SK-N-SH (cell line): ENCODE measurements around the gene KCNJ16. TPM values are rescaled to one million over a fixed set of nuclear protein-coding genes. Genes with fewer than 3 reads are reported as not detected.

Experiments used
- CTCF ChIA-PET: fragments of 300-600, 350-600 bp; formaldehyde crosslinking; extraction: SDS; loops from one replicate; lab custom pipeline; 2021; lab: Yijun Ruan, JAX
- POLR2A ChIA-PET: fragments of 350-600 bp; sonication (Branson Sonifier 250); formaldehyde crosslinking; extraction: SDS; loops from one replicate; lab custom pipeline; 2020; ENCODE audit warnings: antibody characterized with exemption, inconsistent platforms; lab: Yijun Ruan, JAX
- DNase-seq: peaks from one replicate; pipeline ENCODE4 v3.0.0; 2012
- H2AFZ ChIP-seq: fragments of 200-600 bp; sonication (generic); 2 replicates; pipeline ENCODE4 v1.8.1; 2016; ENCODE audit warnings: antibody characterized with exemption, mild to moderate bottlenecking, low read depth
- H3F3A ChIP-seq: fragments of 200-600 bp; sonication (generic); replicated peaks from 2 replicates; pipeline ENCODE3; 2016; ENCODE audit warnings: antibody characterized with exemption, mild to moderate bottlenecking; ENCODE audit not compliant: insufficient read depth
- H3K27ac ChIP-seq, 2 experiments: fragments of 200-500 bp in 1 of 2; fragments of 200-600 bp in 1 of 2; sonication (Bioruptor generic) in 1 of 2; sonication (generic), shearing (Covaris generic) in 1 of 2; 2 replicates each; pipeline versions ENCODE4 v1.5.1 to v1.6.1; 2014 to 2016; ENCODE audit warnings: low read depth in 2 of 2, inconsistent platforms in 1 of 2, low read length in 1 of 2, mild to moderate bottlenecking in 1 of 2, mixed read lengths in 1 of 2
- H3K27me3 ChIP-seq: fragments of 200-600 bp; sonication (generic), shearing (Covaris generic); 2 replicates; pipeline ENCODE4 v1.6.1; 2016; ENCODE audit warnings: mixed run types; ENCODE audit not compliant: insufficient read depth
- H3K36me3 ChIP-seq, 2 experiments: fragments of 200-500 bp in 1 of 2; fragments of 200-600 bp in 1 of 2; sonication (Bioruptor generic) in 1 of 2; sonication (generic) in 1 of 2; replicated peaks in 1 of 2; 2 replicates each; pipeline versions ENCODE3 to v1.5.1; 2014 to 2016; ENCODE audit warnings: low read length in 1 of 2, mild to moderate bottlenecking in 1 of 2; ENCODE audit not compliant: insufficient read depth in 2 of 2, control insufficient read depth in 1 of 2
- H3K4me1 ChIP-seq, 2 experiments: fragments of 200-500 bp in 1 of 2; fragments of 200-600 bp in 1 of 2; sonication (Bioruptor generic) in 1 of 2; sonication (generic), shearing (Covaris generic) in 1 of 2; 2 replicates each; pipeline versions ENCODE4 v1.5.1 to v1.6.1; 2014 to 2016; ENCODE audit warnings: low read depth in 1 of 2, low read length in 1 of 2, mixed run types in 1 of 2; ENCODE audit not compliant: insufficient read depth in 2 of 2, control insufficient read depth in 1 of 2
- H3K4me2 ChIP-seq: fragments of 200-600 bp; sonication (generic), shearing (Covaris generic); 2 replicates; pipeline ENCODE4 v1.6.1; 2017; ENCODE audit warnings: mixed run types
- H3K4me3 ChIP-seq, 2 experiments: fragments of 200-500 bp in 1 of 2; fragments of 200-600 bp in 1 of 2; sonication (Bioruptor generic) in 1 of 2; sonication (generic), shearing (Covaris generic) in 1 of 2; 2 replicates each; pipeline versions ENCODE4 v1.5.1 to v1.8.1; 2014 to 2016; ENCODE audit warnings: low read depth in 2 of 2, inconsistent platforms in 1 of 2, low read length in 1 of 2, mild to moderate bottlenecking in 1 of 2, mixed read lengths in 1 of 2, moderate library complexity in 1 of 2
- H3K79me2 ChIP-seq: fragments of 200-600 bp; sonication (generic); 2 replicates; pipeline ENCODE4 v1.8.1; 2017; ENCODE audit warnings: mild to moderate bottlenecking; ENCODE audit not compliant: insufficient read depth
- H3K9ac ChIP-seq: fragments of 200-600 bp; sonication (generic); 2 replicates; pipeline ENCODE4 v1.6.1; 2017; ENCODE audit warnings: mixed run types
- H3K9me2 ChIP-seq: fragments of 200-600 bp; sonication (generic); 2 replicates; pipeline ENCODE4 v1.6.1; 2017; ENCODE audit warnings: mixed run types
- H3K9me3 ChIP-seq: fragments of 200-600 bp; sonication (generic); 2 replicates; pipeline ENCODE4 v1.6.1; 2017; ENCODE audit warnings: mixed run types, mild to moderate bottlenecking, moderate library complexity
- H4K20me1 ChIP-seq: fragments of 200-600 bp; sonication (generic); 2 replicates; pipeline ENCODE4 v1.6.1; 2017; ENCODE audit warnings: mild to moderate bottlenecking, mixed run types; ENCODE audit not compliant: insufficient read depth
- CTCF ChIP-seq: fragments of 200-600 bp; sonication (generic); IDR thresholded peaks from 2 replicates; pipeline ENCODE4 v1.6.1; 2017; ENCODE audit warnings: antibody characterized with exemption, mild to moderate bottlenecking, moderate library complexity
- EP300 ChIP-seq, 2 experiments: IDR thresholded peaks; 2 replicates each; pipeline versions ENCODE4 v1.4.0 to v1.6.1; 2012; ENCODE audit warnings: borderline replicate concordance in 1 of 2, low read depth in 1 of 2, low read length in 1 of 2
- FOSL2 ChIP-seq: IDR thresholded peaks from 2 replicates; pipeline ENCODE4 v1.4.0; 2012; ENCODE audit warnings: low read depth, mild to moderate bottlenecking, moderate library complexity, borderline replicate concordance
- IRF3 ChIP-seq: fragments of 150-350 bp; IDR thresholded peaks from 2 replicates; pipeline ENCODE4 v1.6.1; 2016; ENCODE audit warnings: mild to moderate bottlenecking, low read depth, low read length
- MAX ChIP-seq: IDR thresholded peaks from 2 replicates; pipeline ENCODE4 v1.4.0; 2012; ENCODE audit warnings: low read depth
- MXI1 ChIP-seq: IDR thresholded peaks from 2 replicates; pipeline ENCODE4 v1.6.1; 2012; ENCODE audit warnings: mild to moderate bottlenecking, low read depth, low read length, improper control_type of control experiment
- NFIC ChIP-seq: IDR thresholded peaks from 2 replicates; pipeline ENCODE4 v1.4.0; 2012; ENCODE audit warnings: borderline replicate concordance
- NRF1 ChIP-seq: IDR thresholded peaks from 2 replicates; pipeline ENCODE4 v1.6.1; 2012; ENCODE audit warnings: low read depth, mild to moderate bottlenecking, low read length
- PBX3 ChIP-seq: IDR thresholded peaks from 2 replicates; pipeline ENCODE4; 2012
- POLR2AphosphoS5 ChIP-seq: IDR thresholded peaks from 2 replicates; pipeline ENCODE4 v1.6.1; 2012; ENCODE audit warnings: low read depth, low read length
- RCOR1 ChIP-seq: fragments of 150-350 bp; IDR thresholded peaks from 2 replicates; pipeline ENCODE4 v1.6.1; 2017; ENCODE audit warnings: antibody characterized with exemption, low read length
- RFX5 ChIP-seq: IDR thresholded peaks from 2 replicates; pipeline ENCODE4 v1.6.1; 2012; ENCODE audit warnings: mild to moderate bottlenecking, improper control_type of control experiment, low read length
- SIN3A ChIP-seq: IDR thresholded peaks from 2 replicates; pipeline ENCODE4 v1.6.1; 2012; ENCODE audit warnings: low read depth, mild to moderate bottlenecking, low read length, moderate library complexity, borderline replicate concordance
- TCF12 ChIP-seq: IDR thresholded peaks from 2 replicates; pipeline ENCODE4 v1.4.0; 2012
- USF1 ChIP-seq: IDR thresholded peaks from 2 replicates; pipeline ENCODE4 v1.4.0; 2012; ENCODE audit warnings: low read depth, borderline replicate concordance
- USF2 ChIP-seq: fragments of 150-350 bp; IDR thresholded peaks from 2 replicates; pipeline ENCODE4 v1.6.1; 2017; ENCODE audit warnings: antibody characterized with exemption, low read length, low read depth, borderline replicate concordance
- YY1 ChIP-seq: IDR thresholded peaks from 2 replicates; pipeline ENCODE4 v1.4.0; 2012; ENCODE audit warnings: low read depth, mild to moderate bottlenecking
- ZBTB33 ChIP-seq: IDR thresholded peaks from 2 replicates; pipeline ENCODE4 v1.4.0; 2012; ENCODE audit warnings: low read depth, borderline replicate concordance
- WGBS: methylation state at CpG from one replicate; pipeline ENCODE4 v1.1.6; 2017; ENCODE audit warnings: low lambda C conversion rate; 5-methylcytosine and 5-hydroxymethylcytosine counted together
- polyA plus RNA-seq, 3 experiments: library from polyadenylated mRNA; depleted of rRNA; stranded (reverse); fragments of >200 nt; gene quantifications; 2 replicates each; pipeline ENCODE4 v1.2.3, GENCODE V29; 2012

Gene KCNJ16
- polyA plus RNA-seq, 1 of the 3 experiments (the other 2 are of a cell fraction): not detected

GRCh38 chr17:70072546-70073309, 2.3 kb upstream of the KCNJ16 start:
- Histone ChIP-seq H3K27ac (no peak overlapping the region), H4K20me1 (no peaks in the 10 kb centered on the region), H3K27me3 (no peaks in the 10 kb centered on the region), H2AFZ (no peak overlapping the region), H3K4me3 (no peak overlapping the region), H3F3A (no peaks in the 10 kb centered on the region), H3K79me2 (no peaks in the 10 kb centered on the region), H3K4me1 (peaks cover 0 to 4% of the 10 kb centered on the region in 2 experiments; a peak in 2 of 4 replicates), H3K9me3 (no peaks in the 10 kb centered on the region), H3K9me2 (no peaks in the 10 kb centered on the region), H3K9ac (no peak overlapping the region), H3K36me3 (no peaks in the 10 kb centered on the region), H3K4me2 (no peak overlapping the region)
- 75% methylated on average over 5 of the region's 5 CpGs for WGBS
- ChIA-PET POLR2A (no interaction called here), CTCF (no interaction called here)
- TF ChIP-seq MAX: no peak
- no peak for TF ChIP-seq POLR2AphosphoS5
- no peak for TF ChIP-seq IRF3
- no peak for TF ChIP-seq PBX3
- TF ChIP-seq YY1: no peak
- no peak for TF ChIP-seq SIN3A
- TF ChIP-seq MXI1: no peak
- no peak for TF ChIP-seq USF1
- TF ChIP-seq RCOR1: no peak
- TF ChIP-seq NFIC: no peak
- TF ChIP-seq CTCF: no peak
- no peak for TF ChIP-seq FOSL2
- no peak for TF ChIP-seq ZBTB33
- no peak for TF ChIP-seq RFX5
- no peak for TF ChIP-seq TCF12
- TF ChIP-seq NRF1: no peak
- no peak for TF ChIP-seq EP300 (IDR thresholded peaks at IDR 0.05; ENCODE audit: borderline replicate concordance in 1 of 2, low read depth in 1 of 2, low read length in 1 of 2)
- no peak for TF ChIP-seq USF2
- no peak for DNase-seq
